DND-41 (cell line): Measurements from ENCODE around the gene BLCAP.

ENCODE experiments used
- EZH2 ChIP-seq: IDR thresholded peaks from 3 replicates; pipeline ENCODE4 v1.6.1; 2012; ENCODE audit warnings: borderline replicate concordance, low read depth, mild to moderate bottlenecking, moderate library complexity, low read length, inconsistent platforms; ENCODE audit not compliant: severe bottlenecking
- TF ChIP-seq, protein P1 (sequence below): IDR thresholded peaks from 2 replicates; pipeline ENCODE4 v1.5.1; 2012; ENCODE audit warnings: borderline replicate concordance, low read length, moderate library complexity, mild to moderate bottlenecking; ENCODE audit not compliant: poor library complexity, severe bottlenecking; ENCODE audit errors: extremely low read depth

DNA sequence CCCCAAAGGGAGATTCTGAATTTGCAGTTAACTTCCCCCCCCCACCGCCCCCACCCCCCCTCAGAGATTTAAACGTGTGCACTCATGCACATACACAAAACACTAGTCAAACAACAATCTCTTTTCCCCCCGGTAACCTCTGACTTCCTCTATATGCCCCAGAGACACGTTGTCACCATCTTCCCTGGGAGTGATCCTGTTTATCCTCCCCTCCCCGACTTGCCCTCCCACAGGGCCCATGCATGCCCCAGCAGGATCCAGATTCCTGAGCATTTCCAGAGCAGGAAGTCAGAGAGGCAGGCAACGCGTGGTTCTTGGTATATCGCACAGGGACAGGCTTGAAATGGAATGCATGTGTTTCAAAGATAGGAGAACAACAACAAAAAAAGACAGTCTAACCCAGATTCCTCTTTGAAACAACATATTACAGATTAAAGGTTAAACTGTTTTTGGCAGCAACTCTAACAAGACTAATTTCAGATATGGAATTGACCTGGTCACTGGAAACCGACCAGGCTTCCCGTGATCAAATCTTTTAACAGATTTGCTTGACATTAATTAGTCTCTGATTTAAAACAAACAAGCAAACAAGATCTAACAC lies 1.3 kb downstream of the BLCAP start:
- TF ChIP-seq, protein P1, sequence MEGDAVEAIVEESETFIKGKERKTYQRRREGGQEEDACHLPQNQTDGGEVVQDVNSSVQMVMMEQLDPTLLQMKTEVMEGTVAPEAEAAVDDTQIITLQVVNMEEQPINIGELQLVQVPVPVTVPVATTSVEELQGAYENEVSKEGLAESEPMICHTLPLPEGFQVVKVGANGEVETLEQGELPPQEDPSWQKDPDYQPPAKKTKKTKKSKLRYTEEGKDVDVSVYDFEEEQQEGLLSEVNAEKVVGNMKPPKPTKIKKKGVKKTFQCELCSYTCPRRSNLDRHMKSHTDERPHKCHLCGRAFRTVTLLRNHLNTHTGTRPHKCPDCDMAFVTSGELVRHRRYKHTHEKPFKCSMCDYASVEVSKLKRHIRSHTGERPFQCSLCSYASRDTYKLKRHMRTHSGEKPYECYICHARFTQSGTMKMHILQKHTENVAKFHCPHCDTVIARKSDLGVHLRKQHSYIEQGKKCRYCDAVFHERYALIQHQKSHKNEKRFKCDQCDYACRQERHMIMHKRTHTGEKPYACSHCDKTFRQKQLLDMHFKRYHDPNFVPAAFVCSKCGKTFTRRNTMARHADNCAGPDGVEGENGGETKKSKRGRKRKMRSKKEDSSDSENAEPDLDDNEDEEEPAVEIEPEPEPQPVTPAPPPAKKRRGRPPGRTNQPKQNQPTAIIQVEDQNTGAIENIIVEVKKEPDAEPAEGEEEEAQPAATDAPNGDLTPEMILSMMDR = no peak
- TF ChIP-seq EZH2 = no peak
